IMR-90 (cell line): ENCODE results near the gene PLA2G4B. TPM values are rescaled to one million over a fixed set of nuclear protein-coding genes. Genes with fewer than 3 reads are reported as not detected.

Source experiments
- ATAC-seq: fragments of 200-7000 bp; cut with Tn5 transposase; 2 replicates; pipeline ENCODE4 v1.9.1; 2020; ENCODE audit warnings: low read depth, mild to moderate bottlenecking, moderate library complexity
- BruUV-seq: library from RNA; stranded (reverse); fragments of 400-500 nt; replicated peaks from 2 replicates; lab custom pipeline; 2021; lab: Mats Ljungman, UMichigan
- CTCF ChIA-PET: fragments of 300-600 bp; formaldehyde crosslinking; extraction: SDS; loops from one replicate; lab custom pipeline; 2021; ENCODE audit warnings: antibody characterized with exemption; lab: Yijun Ruan, JAX
- POLR2A ChIA-PET: fragments of 300-600 bp; sonication (Branson Sonifier 250); formaldehyde crosslinking; loops from one replicate; lab custom pipeline; 2022; ENCODE audit warnings: antibody characterized with exemption; ENCODE audit not compliant: unreplicated experiment; lab: Charles Lee
- DNase-seq: peaks from one replicate; pipeline ENCODE4 v3.0.0; 2013
- H2AFZ ChIP-seq: replicated peaks from 2 replicates; pipeline ENCODE3; 2013; ENCODE audit warnings: low read length, mild to moderate bottlenecking; ENCODE audit not compliant: poor library complexity
- H2AK5ac ChIP-seq: 2 replicates; pipeline ENCODE4 v1.6.1; 2013; ENCODE audit warnings: low read depth, low read length, inconsistent platforms
- H2AK9ac ChIP-seq: replicated peaks from 2 replicates; pipeline ENCODE3; 2013; ENCODE audit warnings: mild to moderate bottlenecking, low read depth, low read length, moderate library complexity; ENCODE audit not compliant: poor library complexity
- H2BK120ac ChIP-seq: 2 replicates; pipeline ENCODE4 v1.6.1; 2013; ENCODE audit warnings: low read depth, low read length, inconsistent platforms
- H2BK15ac ChIP-seq: 3 replicates; pipeline ENCODE4 v1.6.1; 2013; ENCODE audit warnings: low read depth, low read length, inconsistent platforms
- H2BK20ac ChIP-seq: 2 replicates; pipeline ENCODE4 v1.6.1; 2013; ENCODE audit warnings: low read depth, mild to moderate bottlenecking, inconsistent platforms, low read length, moderate library complexity
- H2BK5ac ChIP-seq: 2 replicates; pipeline ENCODE4 v1.6.1; 2013; ENCODE audit warnings: mild to moderate bottlenecking, low read depth, low read length, inconsistent platforms; ENCODE audit not compliant: poor library complexity, severe bottlenecking
- H3K14ac ChIP-seq: replicated peaks from 2 replicates; pipeline ENCODE4 v1.6.1; 2013; ENCODE audit warnings: low read depth, low read length, inconsistent platforms
- H3K18ac ChIP-seq: 2 replicates; pipeline ENCODE4 v1.6.1; 2013; ENCODE audit warnings: low read depth, low read length, control low read depth
- H3K23ac ChIP-seq: 2 replicates; pipeline ENCODE4 v1.6.1; 2013; ENCODE audit warnings: low read depth, low read length, inconsistent platforms
- H3K27ac ChIP-seq: 2 replicates; pipeline ENCODE4 v1.5.1; 2013; ENCODE audit warnings: mild to moderate bottlenecking, control low read depth, low read length; ENCODE audit not compliant: insufficient read depth
- H3K27me3 ChIP-seq: 2 replicates; pipeline ENCODE4 v1.6.1; 2013; ENCODE audit warnings: low read length; ENCODE audit not compliant: control insufficient read depth, insufficient read depth
- H3K36me3 ChIP-seq: 2 replicates; pipeline ENCODE4 v1.6.1; 2013; ENCODE audit warnings: low read length, mixed read lengths; ENCODE audit not compliant: control insufficient read depth, insufficient read depth
- H3K4ac ChIP-seq: 2 replicates; pipeline ENCODE4 v1.6.1; 2013; ENCODE audit warnings: low read depth, low read length, inconsistent platforms
- H3K4me1 ChIP-seq: 2 replicates; pipeline ENCODE4 v1.6.1; 2013; ENCODE audit warnings: low read length, mixed read lengths; ENCODE audit not compliant: control insufficient read depth, insufficient read depth
- H3K4me2 ChIP-seq: 2 replicates; pipeline ENCODE4 v1.6.1; 2013; ENCODE audit warnings: low read depth, mild to moderate bottlenecking, control low read depth, low read length, moderate library complexity
- H3K4me3 ChIP-seq: 2 replicates; pipeline ENCODE4 v1.5.1; 2013; ENCODE audit warnings: low read depth, mild to moderate bottlenecking, control low read depth, low read length, moderate library complexity; ENCODE audit not compliant: insufficient read depth
- H3K56ac ChIP-seq: 2 replicates; pipeline ENCODE4 v1.6.1; 2013; ENCODE audit warnings: low read length, inconsistent platforms; ENCODE audit not compliant: insufficient read depth; ENCODE audit errors: extremely low read depth
- H3K79me1 ChIP-seq, 2 experiments: 2 replicates each; pipeline ENCODE4 v1.6.1; 2013; ENCODE audit warnings: low read length in 2 of 2, inconsistent platforms in 1 of 2, low read depth in 1 of 2
- H3K9ac ChIP-seq: 2 replicates; pipeline ENCODE4 v1.6.1; 2013; ENCODE audit warnings: low read depth, low read length, control low read depth
- H3K9me1 ChIP-seq: 2 replicates; pipeline ENCODE4 v1.6.1; 2013; ENCODE audit warnings: low read length, inconsistent platforms; ENCODE audit not compliant: insufficient read depth
- H3K9me3 ChIP-seq: 2 replicates; pipeline ENCODE4 v1.6.1; 2013; ENCODE audit warnings: low read length; ENCODE audit not compliant: control insufficient read depth, insufficient read depth
- H4K20me1 ChIP-seq: 2 replicates; pipeline ENCODE4 v1.6.1; 2013; ENCODE audit warnings: low read length, inconsistent platforms; ENCODE audit not compliant: insufficient read depth
- H4K5ac ChIP-seq: 2 replicates; pipeline ENCODE4 v1.6.1; 2013; ENCODE audit warnings: mild to moderate bottlenecking, low read depth, low read length, control low read depth
- H4K8ac ChIP-seq, 2 experiments: 2 replicates each; pipeline ENCODE4 v1.6.1; 2013; ENCODE audit warnings: low read depth in 2 of 2, low read length in 2 of 2, control low read depth in 1 of 2, inconsistent platforms in 1 of 2
- H4K91ac ChIP-seq: 2 replicates; pipeline ENCODE4 v1.6.1; 2013; ENCODE audit warnings: low read depth, low read length, inconsistent platforms; ENCODE audit not compliant: insufficient read depth
- CEBPB ChIP-seq: IDR thresholded peaks from 2 replicates; pipeline ENCODE4 v1.6.1; 2012; ENCODE audit warnings: low read depth, low read length, improper control_type of control experiment
- MAFK ChIP-seq: IDR thresholded peaks from 2 replicates; pipeline ENCODE4 v1.6.1; 2012; ENCODE audit warnings: low read depth, low read length, improper control_type of control experiment
- MAZ ChIP-seq: IDR thresholded peaks from 2 replicates; pipeline ENCODE4 v1.6.1; 2012; ENCODE audit warnings: low read depth, mild to moderate bottlenecking, low read length, improper control_type of control experiment, moderate library complexity, borderline replicate concordance
- MXI1 ChIP-seq: IDR thresholded peaks from 2 replicates; pipeline ENCODE4 v1.6.1; 2012; ENCODE audit warnings: low read depth, mild to moderate bottlenecking, low read length, moderate library complexity, borderline replicate concordance
- NFE2L2 ChIP-seq: fragments of 150-350 bp; IDR thresholded peaks from 2 replicates; pipeline ENCODE4 v1.6.1; 2016; ENCODE audit warnings: low read depth, mild to moderate bottlenecking, low read length
- RAD21 ChIP-seq: IDR thresholded peaks from 2 replicates; pipeline ENCODE4 v1.6.1; 2012; ENCODE audit warnings: low read length, improper control_type of control experiment
- RCOR1 ChIP-seq: IDR thresholded peaks from 2 replicates; pipeline ENCODE4 v1.6.1; 2012; ENCODE audit warnings: mild to moderate bottlenecking, low read length, improper control_type of control experiment; ENCODE audit not compliant: insufficient replicate concordance
- WGBS, 2 experiments: methylation state at CpG; one replicate each; pipeline versions ENCODE4 v1.1.5 to v1.1.7; 2013; ENCODE audit warnings: missing lambda C conversion rate in 2 of 2; ENCODE audit not compliant: insufficient read length in 1 of 2; ENCODE audit errors: extremely low coverage in 2 of 2; 5-methylcytosine and 5-hydroxymethylcytosine counted together
- dilution Hi-C: fragments of 300-500 bp; cut with HindIII; formaldehyde crosslinking; loops from one replicate; pipeline ENCODE4 v1.14.3; 2018; ENCODE audit warnings: low sequenced_read_pairs; ENCODE audit not compliant: unreplicated experiment
- in situ Hi-C: fragments of 300-500 bp; cut with MboI; formaldehyde crosslinking; loops from 3 replicates; pipeline ENCODE4 v1.14.3; 2019; ENCODE audit warnings: low sequenced_read_pairs, inconsistent platforms, mixed read lengths
- intact Hi-C: fragments of 100-400 bp; cut with micrococcal nuclease; formaldehyde crosslinking; loops from 2 replicates; pipeline ENCODE4 v1.10.0; 2022
- polyA plus RNA-seq, 3 experiments: library from polyadenylated mRNA; depleted of rRNA; stranded (reverse); fragments of >200 nt; gene quantifications; 2 replicates each; pipeline ENCODE4 v1.2.3, GENCODE V29; 2012; ENCODE audit warnings: low replicate concordance in 1 of 3
- total RNA-seq: library from RNA; depleted of rRNA; stranded (reverse); fragments of >200 nt; gene quantifications from 2 replicates; pipeline ENCODE4 v1.2.3, GENCODE V29; 2012
- TF ChIP-seq, protein P1 (sequence below): fragments of 150-350 bp; IDR thresholded peaks from 2 replicates; pipeline ENCODE4 v1.6.1; 2017; ENCODE audit warnings: mild to moderate bottlenecking, antibody characterized with exemption, low read length, low read depth

PLA2G4B gene
- total and polyA plus RNA-seq, 2 of the 4 experiments (the other 2 are of a cell fraction) = 0.18 to 3.1 TPM

DNA sequence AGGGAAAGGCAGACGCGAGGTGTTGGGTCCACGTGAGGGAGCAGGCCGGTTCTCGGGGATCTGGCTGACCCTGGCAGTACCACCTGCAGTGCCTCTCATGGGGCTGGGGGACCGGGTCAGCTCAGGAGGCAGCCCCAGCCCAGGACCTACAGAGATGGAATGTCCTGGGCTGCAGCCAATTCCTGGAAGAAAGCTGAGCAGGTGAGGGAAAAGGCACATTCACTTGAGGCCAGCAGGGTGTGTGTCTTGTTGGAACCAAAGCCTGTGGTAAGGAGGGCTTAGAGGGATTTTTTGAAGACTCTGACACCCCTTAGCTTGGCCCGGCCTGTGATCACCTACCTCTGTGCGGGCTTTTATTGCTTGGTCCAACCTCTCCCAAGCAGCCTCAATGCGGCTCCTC, 15.8 kb downstream of the PLA2G4B start:
- Histone ChIP-seq H3K27me3 (peaks cover 23% of the 10 kb centered on the region; the same call in 1 of the 2 replicates), H2AK5ac (no peak overlapping the region), H3K4ac (no peak overlapping the region), H3K23ac (no peak overlapping the region), H4K8ac (no peak overlapping the region), H2AK9ac (no peak overlapping the region), H3K4me2 (no peak overlapping the region), H3K18ac (no peak overlapping the region), H2BK15ac (no peak overlapping the region), H3K27ac (no peak overlapping the region), H4K91ac (no peak overlapping the region), H3K79me1 (no peaks in the 10 kb centered on the region), H4K5ac (no peak overlapping the region), H2BK5ac (no peak overlapping the region), H3K4me1 (no peaks in the 10 kb centered on the region), H3K9ac (no peak overlapping the region), H2BK20ac (no peak overlapping the region), H3K9me1 (no peaks in the 10 kb centered on the region), H3K14ac (no peak overlapping the region), H2BK120ac (no peak overlapping the region), H4K20me1 (no peaks in the 10 kb centered on the region), H2AFZ (no peak overlapping the region), H3K4me3 (no peak overlapping the region), H3K56ac (no peak overlapping the region), H3K9me3 (no peaks in the 10 kb centered on the region), H3K36me3 (no peaks in the 10 kb centered on the region)
- BruUV-seq = no TSS peak
- DNase-seq = no peak
- CTCF ChIA-PET = no interaction called here
- dilution Hi-C loops = no loop called here
- intact Hi-C loops = no loop called here
- no CpG with 5 or more reads among the region's 9 CpGs for WGBS, 2 experiments
- in situ Hi-C loops = no loop called here
- no peak for ATAC-seq
- no peak for TF ChIP-seq MAFK
- no peak for TF ChIP-seq MAZ
- no peak for TF ChIP-seq RCOR1
- TF ChIP-seq RAD21 = no peak
- no peak for TF ChIP-seq CEBPB
- TF ChIP-seq, protein P1, sequence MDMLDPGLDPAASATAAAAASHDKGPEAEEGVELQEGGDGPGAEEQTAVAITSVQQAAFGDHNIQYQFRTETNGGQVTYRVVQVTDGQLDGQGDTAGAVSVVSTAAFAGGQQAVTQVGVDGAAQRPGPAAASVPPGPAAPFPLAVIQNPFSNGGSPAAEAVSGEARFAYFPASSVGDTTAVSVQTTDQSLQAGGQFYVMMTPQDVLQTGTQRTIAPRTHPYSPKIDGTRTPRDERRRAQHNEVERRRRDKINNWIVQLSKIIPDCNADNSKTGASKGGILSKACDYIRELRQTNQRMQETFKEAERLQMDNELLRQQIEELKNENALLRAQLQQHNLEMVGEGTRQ = no peak
- no peak for TF ChIP-seq NFE2L2
- no peak for TF ChIP-seq MXI1
- POLR2A ChIA-PET = no interaction called here
